Subcutaneous adipose tissue (tissue), 4 donors: ENCODE results near the gene HDAC8. TPM values are rescaled to one million over a fixed set of nuclear protein-coding genes. Genes with fewer than 3 reads are reported as not detected.

Experiments
- total RNA-seq, 4 donors: library from RNA; depleted of rRNA; stranded (reverse); fragments of >200 nt; gene quantifications; one replicate each; pipeline ENCODE4 v1.1.0, GENCODE V29; 2016
- TF ChIP-seq, protein P1 (sequence below): fragments of 450-650 bp; IDR thresholded peaks from one replicate; pipeline ENCODE4 v1.5.1; 2016; ENCODE audit warnings: low read depth, mild to moderate bottlenecking, control low read depth, antibody characterized with exemption, moderate library complexity

The HDAC8 gene
- total RNA-seq, 4 donors from 2014 or later, result 26.2 to 34.0 (median 31.5) TPM

DNA sequence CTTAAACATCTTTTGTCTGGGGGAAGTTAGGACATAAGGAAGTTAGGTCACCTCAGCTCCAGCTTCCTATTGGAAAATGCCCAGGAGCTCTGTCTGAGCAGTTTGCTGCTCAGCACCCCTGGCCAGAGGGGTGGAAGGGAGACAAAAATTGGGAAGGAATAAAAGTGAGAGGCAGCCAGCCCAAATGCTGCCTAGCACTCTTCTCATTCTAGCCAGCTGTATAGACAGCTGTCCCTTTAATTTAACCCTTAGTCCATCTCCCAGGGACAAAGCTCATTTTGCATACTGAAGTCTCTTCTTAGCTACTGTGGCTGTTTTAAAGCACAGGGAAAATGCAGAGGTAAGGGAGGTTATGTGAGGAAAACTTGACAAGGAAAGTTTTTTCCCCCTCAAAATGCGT is 177.4 kb downstream of the HDAC8 start:
- TF ChIP-seq, protein P1, sequence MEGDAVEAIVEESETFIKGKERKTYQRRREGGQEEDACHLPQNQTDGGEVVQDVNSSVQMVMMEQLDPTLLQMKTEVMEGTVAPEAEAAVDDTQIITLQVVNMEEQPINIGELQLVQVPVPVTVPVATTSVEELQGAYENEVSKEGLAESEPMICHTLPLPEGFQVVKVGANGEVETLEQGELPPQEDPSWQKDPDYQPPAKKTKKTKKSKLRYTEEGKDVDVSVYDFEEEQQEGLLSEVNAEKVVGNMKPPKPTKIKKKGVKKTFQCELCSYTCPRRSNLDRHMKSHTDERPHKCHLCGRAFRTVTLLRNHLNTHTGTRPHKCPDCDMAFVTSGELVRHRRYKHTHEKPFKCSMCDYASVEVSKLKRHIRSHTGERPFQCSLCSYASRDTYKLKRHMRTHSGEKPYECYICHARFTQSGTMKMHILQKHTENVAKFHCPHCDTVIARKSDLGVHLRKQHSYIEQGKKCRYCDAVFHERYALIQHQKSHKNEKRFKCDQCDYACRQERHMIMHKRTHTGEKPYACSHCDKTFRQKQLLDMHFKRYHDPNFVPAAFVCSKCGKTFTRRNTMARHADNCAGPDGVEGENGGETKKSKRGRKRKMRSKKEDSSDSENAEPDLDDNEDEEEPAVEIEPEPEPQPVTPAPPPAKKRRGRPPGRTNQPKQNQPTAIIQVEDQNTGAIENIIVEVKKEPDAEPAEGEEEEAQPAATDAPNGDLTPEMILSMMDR, result no peak

DNA sequence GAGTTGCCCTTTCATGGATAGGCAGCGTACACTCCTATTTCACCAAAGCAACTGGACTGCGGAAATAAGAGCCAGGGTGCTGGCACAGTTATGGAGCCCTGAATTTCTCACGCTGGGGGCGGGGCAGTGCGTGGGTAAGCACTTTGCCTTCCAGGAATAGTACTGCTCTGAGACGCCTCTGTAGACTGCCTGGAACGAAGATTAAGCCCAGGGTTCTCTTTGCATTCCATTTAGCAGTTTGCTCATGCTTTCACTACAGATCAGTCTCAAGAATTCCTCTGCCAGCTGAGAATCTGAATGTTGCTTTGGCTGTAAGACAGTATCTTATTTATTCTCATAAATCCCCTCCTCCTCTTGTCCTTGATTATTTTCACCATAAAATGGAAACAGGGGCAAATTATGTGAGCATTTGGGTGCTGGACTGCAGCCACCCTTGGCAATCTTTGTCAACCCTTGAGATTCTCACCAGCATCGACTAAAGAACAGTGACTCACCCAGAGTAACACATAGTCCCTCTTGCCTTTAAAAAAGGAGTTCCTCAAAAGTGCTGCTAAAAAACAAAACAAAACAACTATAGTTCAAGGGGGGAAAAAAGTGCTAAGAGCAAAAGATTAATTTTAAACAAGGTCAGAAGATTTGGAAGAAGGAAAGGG is 178.0 kb downstream of the HDAC8 start:
- TF ChIP-seq, protein P1, result no peak

DNA sequence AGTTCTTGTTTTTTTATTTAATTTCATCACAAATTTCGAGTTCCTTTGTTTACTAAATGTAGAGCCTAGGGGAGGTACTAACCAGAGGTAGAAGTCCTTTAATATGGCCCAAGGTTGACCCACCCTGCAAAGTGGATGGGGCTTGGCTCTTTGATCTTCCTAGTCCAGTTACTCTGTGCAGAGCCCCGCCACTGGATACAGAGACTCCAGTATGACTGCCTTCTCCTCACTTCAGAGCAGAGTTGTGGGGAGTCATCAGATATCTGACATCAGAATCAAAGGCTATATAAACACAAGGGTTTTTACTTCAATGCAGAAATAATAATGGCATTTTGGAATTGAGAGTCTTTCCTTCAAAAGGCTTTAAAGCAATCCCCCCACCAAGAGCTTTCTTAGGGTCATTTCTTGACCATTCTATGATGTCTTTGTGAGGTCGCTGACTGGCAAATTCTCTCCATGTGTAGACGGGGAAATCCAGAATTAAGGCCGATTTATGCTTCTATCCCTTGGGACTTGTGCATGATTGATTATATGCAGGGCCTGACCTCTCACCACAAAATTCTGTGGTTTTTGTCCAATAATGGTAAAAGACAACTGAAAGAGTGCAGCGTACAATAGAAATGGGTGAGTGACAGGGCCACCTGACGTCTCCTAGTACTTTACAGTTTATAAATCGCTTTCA is 178.7 kb downstream of the HDAC8 start:
- TF ChIP-seq, protein P1, result no peak

DNA sequence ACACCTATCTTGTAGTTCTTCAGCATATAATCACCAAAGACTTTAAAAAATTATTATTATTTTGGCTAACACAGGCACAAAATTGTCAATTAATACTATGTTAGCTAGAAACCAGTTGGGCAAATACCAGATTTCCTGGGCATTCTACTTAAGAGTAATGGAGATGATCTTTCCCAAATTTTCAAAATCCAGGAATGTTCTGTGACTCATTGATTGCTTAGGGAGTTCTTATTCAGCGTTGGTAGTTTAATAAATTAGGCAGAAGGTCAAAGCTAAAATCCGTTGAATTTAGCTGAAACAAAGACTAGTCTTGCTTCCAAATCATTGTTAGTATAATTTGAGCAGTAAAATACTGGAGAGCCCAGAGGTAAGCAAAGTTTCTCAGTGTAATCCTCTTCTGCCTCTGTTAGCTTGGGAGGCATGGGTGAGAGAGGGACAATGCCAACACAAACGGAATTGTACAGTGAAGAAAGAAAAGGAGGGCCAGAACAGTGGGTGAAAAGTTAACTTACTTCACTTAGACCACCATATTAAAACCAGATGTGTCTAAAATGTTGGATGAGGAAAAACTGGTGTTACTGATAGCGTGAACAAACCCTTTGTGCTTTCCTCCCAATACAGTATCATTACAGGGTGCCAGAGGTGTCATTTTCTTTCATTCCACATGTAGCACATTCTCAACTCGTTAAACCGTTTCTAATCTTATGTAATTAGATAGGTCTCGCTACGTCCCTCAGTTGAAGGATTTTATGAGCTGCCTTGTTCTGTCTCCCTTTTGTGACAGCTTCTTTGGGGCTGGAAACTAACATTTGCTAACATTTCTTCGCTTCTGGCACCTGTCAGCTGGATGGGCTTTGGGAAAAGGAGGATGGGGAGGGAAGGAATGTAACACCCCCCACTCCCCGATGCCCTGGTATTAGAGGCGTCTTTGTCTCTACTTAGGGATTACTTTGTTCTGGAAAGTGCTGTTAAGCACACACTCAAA is 179.5 kb downstream of the HDAC8 start:
- TF ChIP-seq, protein P1, result no peak

DNA sequence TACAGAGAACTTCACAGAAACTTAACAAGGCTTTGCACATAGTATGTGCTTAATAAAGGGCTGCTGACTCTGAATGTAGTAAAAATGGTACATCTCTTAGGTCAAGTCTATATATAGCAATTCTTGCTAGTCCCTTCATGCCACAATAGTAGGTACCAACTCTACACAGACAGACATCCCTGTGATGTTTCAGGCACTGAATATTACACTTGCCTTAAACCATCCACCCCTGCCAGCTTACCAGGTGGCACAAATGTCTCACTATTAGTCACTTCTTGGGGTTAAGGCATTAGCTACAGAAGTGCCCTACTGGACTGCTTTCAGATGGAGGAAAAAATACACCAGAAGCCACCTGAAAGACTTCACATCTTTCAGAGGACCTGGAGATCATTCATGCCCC is 180.6 kb downstream of the HDAC8 start:
- TF ChIP-seq, protein P1, result no peak

DNA sequence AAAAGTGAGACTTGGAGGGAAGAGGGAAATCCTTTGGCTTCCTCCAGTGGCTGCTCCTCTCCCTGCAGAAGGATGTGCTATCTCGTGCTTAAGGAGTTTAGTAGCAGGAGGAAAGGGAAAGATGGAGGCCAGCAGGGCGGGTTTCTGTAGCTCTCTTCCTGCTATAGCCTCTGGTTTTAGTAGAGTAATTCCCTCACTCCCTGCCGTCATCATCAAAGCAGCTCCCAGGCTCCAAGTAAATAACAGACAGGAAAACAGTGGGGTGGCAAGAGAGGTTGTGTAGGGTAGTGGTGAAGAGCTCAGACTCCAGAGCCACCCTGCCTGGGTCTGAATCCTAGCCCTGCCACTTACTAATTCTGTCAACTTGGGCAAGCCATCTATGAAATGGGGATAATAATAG is 185.4 kb downstream of the HDAC8 start:
- TF ChIP-seq, protein P1, result no peak

DNA sequence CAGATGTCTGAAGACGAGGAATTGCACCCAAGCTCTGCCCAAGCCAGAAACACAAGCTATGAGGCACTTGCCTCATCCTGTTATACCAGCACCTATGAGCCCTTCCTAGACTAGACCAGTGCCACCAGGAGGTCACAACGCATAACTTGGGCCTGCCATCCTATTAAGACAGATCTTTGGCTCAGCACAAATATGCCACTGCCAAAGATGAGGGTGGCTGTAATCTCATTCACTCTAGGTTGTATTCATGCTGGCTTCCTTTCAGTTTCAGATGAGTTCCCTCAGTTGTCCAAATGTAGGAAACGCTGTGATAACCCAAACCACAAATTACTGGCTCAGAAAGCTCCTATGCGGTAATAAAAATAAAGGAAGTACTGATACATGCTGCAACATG is 190.4 kb downstream of the HDAC8 start:
- TF ChIP-seq, protein P1, result no peak
